IPS-NIHi7 (cell line): ENCODE measurements around the gene UBTD1.

ENCODE experiments used
- DNase-seq: peaks from one replicate; pipeline ENCODE4 v3.0.0; 2012; ENCODE audit warnings: mixed read lengths; ENCODE audit errors: extremely low spot score

UBTD1 gene

GRCh38 chr10:97618285-97618684 lies 119.6 kb downstream of the UBTD1 start:
- no peak for DNase-seq

- no peak for DNase-seq
Measured at GRCh38 chr10:97618733-97619132, 120.0 kb downstream of the UBTD1 start.
